K562 (cell line): ENCODE measurements around the gene OTOA. TPM values are rescaled to one million over a fixed set of nuclear protein-coding genes. Genes with fewer than 3 reads are reported as not detected.

Experiments used
- KDM2B ChIP-seq: fragments of 250-450 bp; sonication (Bioruptor Pico); IDR thresholded peaks from 2 replicates; pipeline ENCODE4 v1.8.0; 2021; ENCODE audit warnings: mild to moderate bottlenecking, moderate library complexity
- MIER1 ChIP-seq: fragments of 450-650 bp; IDR thresholded peaks from 2 replicates; pipeline ENCODE4 v1.6.1; 2016; ENCODE audit warnings: antibody characterized with exemption, mild to moderate bottlenecking, low read depth
- TBP ChIP-seq: optimal IDR thresholded peaks from 2 replicates; pipeline ENCODE3; 2011; ENCODE audit warnings: low read depth, low read length, improper control_type of control experiment
- polyA plus RNA-seq, 8 experiments: library from polyadenylated mRNA; depleted of rRNA in 4 of 8; stranded (reverse) in 5 of 8; unstranded in 3 of 8; fragments of >200 nt; fragmentation: Nextera tagmentation in 2 of 8; fragmentation: Illumina TruSeq in 1 of 8; extraction: Ambion mirVana in 2 of 8; extraction: Trizol in 1 of 8; gene quantifications; 2 replicates each; pipeline versions ENCODE4 v1.2.1 to v1.2.3, GENCODE V29; 2011 to 2014; ENCODE audit warnings: inconsistent platforms in 1 of 8, missing spikeins in 1 of 8
- total RNA-seq, 7 experiments: library from RNA; depleted of rRNA in 6 of 7; stranded (reverse); fragments of >200 nt in 6 of 7; fragmentation: Illumina TruSeq in 2 of 7; extraction: Trizol in 2 of 7; gene quantifications; 2 replicates each; pipeline versions ENCODE4 v1.2.1 to v1.2.3, GENCODE V29; 2011 to 2021; ENCODE audit warnings: low replicate concordance in 1 of 7
- TF ChIP-seq, protein P1 (sequence below), 2 experiments: fragments of 450-650 bp; conservative IDR thresholded peaks; 2 replicates each; pipeline ENCODE4 v1.6.1; 2017; ENCODE audit warnings: mild to moderate bottlenecking in 2 of 2, moderate library complexity in 2 of 2
- TF ChIP-seq, protein P2 (sequence below): fragments of 200-800 bp; sonication (Bioruptor generic); IDR thresholded peaks from 2 replicates; pipeline ENCODE4 v1.6.1; 2016; ENCODE audit warnings: missing genetic modification characterization, missing compliant biosample characterization

OTOA gene
- total and polyA plus RNA-seq, 9 of the 15 experiments (the other 6 are each of a cell fraction or from before 2014, with no cell fraction given): 0.04 TPM; not detected in 8

DNA sequence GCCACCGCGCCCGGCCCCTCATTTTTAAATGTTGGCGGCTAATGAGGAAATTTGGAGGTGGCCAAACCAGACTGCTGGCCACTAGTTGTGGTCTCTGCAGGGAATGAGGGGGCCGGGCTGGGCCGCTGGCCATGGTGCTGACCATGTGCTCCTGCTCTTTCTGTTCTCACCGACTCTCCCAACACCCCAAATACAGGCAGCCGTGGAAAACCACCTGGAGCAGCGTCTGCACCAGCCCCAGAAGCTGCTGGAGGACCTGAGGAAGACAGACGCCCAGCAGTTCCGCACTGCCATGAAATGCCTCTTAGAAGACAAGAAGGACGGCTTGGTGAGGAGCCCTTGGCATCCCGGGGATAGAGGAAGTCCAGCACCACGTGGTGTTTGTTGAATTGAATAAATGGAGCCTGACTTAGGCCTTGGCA, 21.3 kb downstream of the OTOA start (continued):
- peak; percentile 91 for TF ChIP-seq MIER1
- TF ChIP-seq TBP: no peak
- TF ChIP-seq KDM2B (CRISPR knock-in tag): no peak
- TF ChIP-seq, protein P1, sequence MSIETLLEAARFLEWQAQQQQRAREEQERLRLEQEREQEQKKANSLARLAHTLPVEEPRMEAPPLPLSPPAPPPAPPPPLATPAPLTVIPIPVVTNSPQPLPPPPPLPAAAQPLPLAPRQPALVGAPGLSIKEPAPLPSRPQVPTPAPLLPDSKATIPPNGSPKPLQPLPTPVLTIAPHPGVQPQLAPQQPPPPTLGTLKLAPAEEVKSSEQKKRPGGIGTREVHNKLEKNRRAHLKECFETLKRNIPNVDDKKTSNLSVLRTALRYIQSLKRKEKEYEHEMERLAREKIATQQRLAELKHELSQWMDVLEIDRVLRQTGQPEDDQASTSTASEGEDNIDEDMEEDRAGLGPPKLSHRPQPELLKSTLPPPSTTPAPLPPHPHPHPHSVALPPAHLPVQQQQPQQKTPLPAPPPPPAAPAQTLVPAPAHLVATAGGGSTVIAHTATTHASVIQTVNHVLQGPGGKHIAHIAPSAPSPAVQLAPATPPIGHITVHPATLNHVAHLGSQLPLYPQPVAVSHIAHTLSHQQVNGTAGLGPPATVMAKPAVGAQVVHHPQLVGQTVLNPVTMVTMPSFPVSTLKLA (conservative IDR thresholded peaks at IDR 0.05): peak; percentile 82 to 86
- TF ChIP-seq, protein P2, sequence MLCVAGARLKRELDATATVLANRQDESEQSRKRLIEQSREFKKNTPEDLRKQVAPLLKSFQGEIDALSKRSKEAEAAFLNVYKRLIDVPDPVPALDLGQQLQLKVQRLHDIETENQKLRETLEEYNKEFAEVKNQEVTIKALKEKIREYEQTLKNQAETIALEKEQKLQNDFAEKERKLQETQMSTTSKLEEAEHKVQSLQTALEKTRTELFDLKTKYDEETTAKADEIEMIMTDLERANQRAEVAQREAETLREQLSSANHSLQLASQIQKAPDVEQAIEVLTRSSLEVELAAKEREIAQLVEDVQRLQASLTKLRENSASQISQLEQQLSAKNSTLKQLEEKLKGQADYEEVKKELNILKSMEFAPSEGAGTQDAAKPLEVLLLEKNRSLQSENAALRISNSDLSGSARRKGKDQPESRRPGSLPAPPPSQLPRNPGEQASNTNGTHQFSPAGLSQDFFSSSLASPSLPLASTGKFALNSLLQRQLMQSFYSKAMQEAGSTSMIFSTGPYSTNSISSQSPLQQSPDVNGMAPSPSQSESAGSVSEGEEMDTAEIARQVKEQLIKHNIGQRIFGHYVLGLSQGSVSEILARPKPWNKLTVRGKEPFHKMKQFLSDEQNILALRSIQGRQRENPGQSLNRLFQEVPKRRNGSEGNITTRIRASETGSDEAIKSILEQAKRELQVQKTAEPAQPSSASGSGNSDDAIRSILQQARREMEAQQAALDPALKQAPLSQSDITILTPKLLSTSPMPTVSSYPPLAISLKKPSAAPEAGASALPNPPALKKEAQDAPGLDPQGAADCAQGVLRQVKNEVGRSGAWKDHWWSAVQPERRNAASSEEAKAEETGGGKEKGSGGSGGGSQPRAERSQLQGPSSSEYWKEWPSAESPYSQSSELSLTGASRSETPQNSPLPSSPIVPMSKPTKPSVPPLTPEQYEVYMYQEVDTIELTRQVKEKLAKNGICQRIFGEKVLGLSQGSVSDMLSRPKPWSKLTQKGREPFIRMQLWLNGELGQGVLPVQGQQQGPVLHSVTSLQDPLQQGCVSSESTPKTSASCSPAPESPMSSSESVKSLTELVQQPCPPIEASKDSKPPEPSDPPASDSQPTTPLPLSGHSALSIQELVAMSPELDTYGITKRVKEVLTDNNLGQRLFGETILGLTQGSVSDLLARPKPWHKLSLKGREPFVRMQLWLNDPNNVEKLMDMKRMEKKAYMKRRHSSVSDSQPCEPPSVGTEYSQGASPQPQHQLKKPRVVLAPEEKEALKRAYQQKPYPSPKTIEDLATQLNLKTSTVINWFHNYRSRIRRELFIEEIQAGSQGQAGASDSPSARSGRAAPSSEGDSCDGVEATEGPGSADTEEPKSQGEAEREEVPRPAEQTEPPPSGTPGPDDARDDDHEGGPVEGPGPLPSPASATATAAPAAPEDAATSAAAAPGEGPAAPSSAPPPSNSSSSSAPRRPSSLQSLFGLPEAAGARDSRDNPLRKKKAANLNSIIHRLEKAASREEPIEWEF (CRISPR knock-in tag): no peak
